CD4-positive, alpha-beta T cell (primary cell): ENCODE results near the gene ADGRL3. TPM values are rescaled to one million over a fixed set of nuclear protein-coding genes. Genes with fewer than 3 reads are reported as not detected.

Source experiments
- ATAC-seq: fragments of 200-7000 bp; cut with Tn5 transposase; one replicate; pipeline ENCODE4 v1.10.0; 2022; ENCODE audit warnings: mild to moderate bottlenecking; ENCODE audit not compliant: poor library complexity
- CTCF ChIA-PET: fragments of 350-600 bp; sonication (Branson Sonifier 250); formaldehyde crosslinking; loops from one replicate; lab custom pipeline; 2021; ENCODE audit warnings: antibody characterized with exemption, inconsistent platforms; lab: Charles Lee
- POLR2A ChIA-PET: fragments of 350-600 bp; sonication (Branson Sonifier 250); formaldehyde crosslinking; loops from one replicate; lab custom pipeline; 2021; ENCODE audit warnings: antibody characterized with exemption, inconsistent platforms; lab: Charles Lee
- DNase-seq, 14 experiments: peaks; one replicate each; pipeline ENCODE4 v3.0.0-alpha.2; 2013 to 2020; ENCODE audit warnings: mixed read lengths in 2 of 14
- H3K27ac ChIP-seq, 2 donors: one replicate each; pipeline versions ENCODE4 v1.5.1 to v1.7.0; 2013; ENCODE audit warnings: low read length in 2 of 2, low read depth in 1 of 2, mild to moderate bottlenecking in 1 of 2
- H3K27me3 ChIP-seq, 2 experiments: 1 replicate in 1 of 2; 2 replicates in 1 of 2; pipeline versions ENCODE4 v1.6.1 to v1.7.0; 2013; ENCODE audit warnings: low read length in 2 of 2, control low read depth in 1 of 2, mild to moderate bottlenecking in 1 of 2, moderate library complexity in 1 of 2; ENCODE audit not compliant: insufficient read depth in 2 of 2, control insufficient read depth in 1 of 2
- H3K36me3 ChIP-seq: one replicate; pipeline ENCODE4 v1.6.1; 2013; ENCODE audit warnings: low read length, control low read depth; ENCODE audit not compliant: insufficient read depth
- H3K4me1 ChIP-seq: one replicate; pipeline ENCODE4 v1.6.1; 2013; ENCODE audit warnings: low read length, control low read depth; ENCODE audit not compliant: insufficient read depth
- H3K4me3 ChIP-seq: one replicate; pipeline ENCODE4 v1.5.1; 2013; ENCODE audit warnings: mild to moderate bottlenecking, low read length, moderate library complexity
- H3K9me3 ChIP-seq, 2 experiments: 1 replicate in 1 of 2; 2 replicates in 1 of 2; pipeline versions ENCODE4 v1.6.1 to v1.7.0; 2013; ENCODE audit warnings: low read length in 2 of 2, mild to moderate bottlenecking in 2 of 2, control low read depth in 1 of 2, moderate library complexity in 1 of 2; ENCODE audit not compliant: control insufficient read depth in 1 of 2, insufficient read depth in 1 of 2
- H3K27ac Mint-ChIP-seq: one replicate; pipeline ENCODE4 v1.8.0; 2020; ENCODE audit warnings: mixed read lengths
- H3K27me3 Mint-ChIP-seq: one replicate; pipeline ENCODE4 v1.8.0; 2021; ENCODE audit warnings: mixed read lengths
- H3K36me3 Mint-ChIP-seq: one replicate; pipeline ENCODE4 v1.8.0; 2021; ENCODE audit warnings: low read depth, mixed read lengths
- H3K4me1 Mint-ChIP-seq: one replicate; pipeline ENCODE4 v1.8.0; 2021; ENCODE audit warnings: low read depth, mixed read lengths
- H3K4me3 Mint-ChIP-seq: one replicate; pipeline ENCODE4 v1.8.0; 2020; ENCODE audit warnings: mild to moderate bottlenecking, mixed read lengths
- H3K9me3 Mint-ChIP-seq: one replicate; pipeline ENCODE4 v1.8.0; 2020; ENCODE audit warnings: mixed read lengths
- intact Hi-C, 2 experiments: fragments of 100-400 bp; cut with DNase I in 1 of 2; cut with micrococcal nuclease in 1 of 2; formaldehyde crosslinking; loops; one replicate each; pipeline versions ENCODE4 v1.15.1 to v1.9.0; 2023 to 2025; cut with DNase I, micrococcal nuclease
- total RNA-seq, 174 experiments: library from RNA in 2 of 174; stranded (reverse) in 2 of 174; gene quantifications; one replicate each; pipeline ENCODE4 v1.2.3 and lab custom pipeline; 2021 to 2026
- TF ChIP-seq, protein P1 (sequence below): fragments of 200-600 bp; IDR thresholded peaks from one replicate; pipeline ENCODE4 v1.8.0; 2022; ENCODE audit warnings: antibody characterized with exemption, mild to moderate bottlenecking

Gene ADGRL3
- total RNA-seq, 2 experiments from 2014 or later, result not detected

DNA sequence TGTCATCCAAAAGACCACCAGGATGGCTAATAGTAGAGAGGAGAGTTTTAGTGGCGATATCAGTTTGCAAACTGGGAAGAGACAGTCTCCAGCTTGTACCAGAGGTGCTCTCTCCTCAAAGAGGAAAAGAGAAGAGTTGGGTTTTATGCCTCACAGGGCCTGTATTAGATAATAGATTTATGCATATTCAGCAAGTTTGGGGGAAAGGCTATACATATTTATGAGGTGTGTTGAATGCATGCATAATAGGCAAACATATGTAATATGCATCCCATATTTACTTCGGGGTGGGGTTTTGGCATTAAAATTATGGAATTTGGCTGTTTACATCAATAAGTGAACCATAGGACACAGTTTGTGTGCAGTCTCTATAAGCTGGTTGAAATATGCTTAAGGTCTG lies 22.8 kb upstream of the ADGRL3 start:
- intact Hi-C loops, result no loop called here
- TF ChIP-seq, protein P1, sequence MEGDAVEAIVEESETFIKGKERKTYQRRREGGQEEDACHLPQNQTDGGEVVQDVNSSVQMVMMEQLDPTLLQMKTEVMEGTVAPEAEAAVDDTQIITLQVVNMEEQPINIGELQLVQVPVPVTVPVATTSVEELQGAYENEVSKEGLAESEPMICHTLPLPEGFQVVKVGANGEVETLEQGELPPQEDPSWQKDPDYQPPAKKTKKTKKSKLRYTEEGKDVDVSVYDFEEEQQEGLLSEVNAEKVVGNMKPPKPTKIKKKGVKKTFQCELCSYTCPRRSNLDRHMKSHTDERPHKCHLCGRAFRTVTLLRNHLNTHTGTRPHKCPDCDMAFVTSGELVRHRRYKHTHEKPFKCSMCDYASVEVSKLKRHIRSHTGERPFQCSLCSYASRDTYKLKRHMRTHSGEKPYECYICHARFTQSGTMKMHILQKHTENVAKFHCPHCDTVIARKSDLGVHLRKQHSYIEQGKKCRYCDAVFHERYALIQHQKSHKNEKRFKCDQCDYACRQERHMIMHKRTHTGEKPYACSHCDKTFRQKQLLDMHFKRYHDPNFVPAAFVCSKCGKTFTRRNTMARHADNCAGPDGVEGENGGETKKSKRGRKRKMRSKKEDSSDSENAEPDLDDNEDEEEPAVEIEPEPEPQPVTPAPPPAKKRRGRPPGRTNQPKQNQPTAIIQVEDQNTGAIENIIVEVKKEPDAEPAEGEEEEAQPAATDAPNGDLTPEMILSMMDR, result no peak
- no peak overlapping the region for H3K4me3 ChIP-seq
- CTCF ChIA-PET, result interaction anchor here (1.2 kb wide), 1 partner anchor 9 kb away, joined by 3 read pairs; no protein-coding TSS in a partner anchor
- DNase-seq (no peak), ATAC-seq (no peak)
- no peaks in the 10 kb centered on the region for H3K4me1 ChIP-seq
- Mint-ChIP-seq H3K9me3 (peaks cover 11% of the 10 kb centered on the region), H3K27me3 (no peaks in the 10 kb centered on the region), H3K36me3 (no peaks in the 10 kb centered on the region), H3K4me1 (no peaks in the 10 kb centered on the region), H3K27ac (no peak overlapping the region), H3K4me3 (no peak overlapping the region)
- POLR2A ChIA-PET, result no interaction called here
- H3K36me3 ChIP-seq, result no peaks in the 10 kb centered on the region
- H3K9me3 ChIP-seq, result no peaks in the 10 kb centered on the region
- no peaks in the 10 kb centered on the region for H3K27me3 ChIP-seq
- no peak overlapping the region for H3K27ac ChIP-seq

DNA sequence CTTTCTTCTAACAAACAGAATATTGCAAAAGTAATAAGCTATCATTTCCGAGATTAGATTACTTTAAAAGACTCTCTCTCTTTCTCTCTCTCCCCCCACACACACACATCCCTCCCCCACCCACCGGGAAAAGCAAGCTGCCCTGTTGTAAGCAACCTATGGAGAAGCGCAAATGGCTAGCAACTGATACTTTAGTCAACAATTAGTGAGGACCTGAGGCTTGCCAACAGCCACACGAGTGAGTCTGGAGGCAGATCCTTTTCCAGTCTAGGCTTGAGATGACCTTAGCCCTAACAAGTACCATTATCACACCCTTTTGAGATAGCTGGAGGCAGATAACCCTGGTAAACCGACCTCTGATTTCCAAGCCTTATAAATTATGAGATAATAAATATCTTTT lies 19.7 kb upstream of the ADGRL3 start:
- POLR2A ChIA-PET, result no interaction called here
- CTCF ChIA-PET, result no interaction called here
- no peaks in the 10 kb centered on the region for H3K36me3 ChIP-seq
- Mint-ChIP-seq H3K9me3 (peaks cover 19% of the 10 kb centered on the region), H3K27me3 (no peaks in the 10 kb centered on the region), H3K36me3 (no peaks in the 10 kb centered on the region), H3K27ac (no peak overlapping the region), H3K4me1 (no peaks in the 10 kb centered on the region), H3K4me3 (no peak overlapping the region)
- no peaks in the 10 kb centered on the region for H3K4me1 ChIP-seq
- peaks cover 0 to 4% of the 10 kb centered on the region in 2 experiments for H3K9me3 ChIP-seq
- TF ChIP-seq, protein P1, result no peak
- DNase-seq, result no peak
- intact Hi-C loops, result no loop called here
- H3K27ac ChIP-seq, result no peak overlapping the region
- H3K27me3 ChIP-seq, result no peaks in the 10 kb centered on the region
- H3K4me3 ChIP-seq, result no peak overlapping the region
- no peak for ATAC-seq

DNA sequence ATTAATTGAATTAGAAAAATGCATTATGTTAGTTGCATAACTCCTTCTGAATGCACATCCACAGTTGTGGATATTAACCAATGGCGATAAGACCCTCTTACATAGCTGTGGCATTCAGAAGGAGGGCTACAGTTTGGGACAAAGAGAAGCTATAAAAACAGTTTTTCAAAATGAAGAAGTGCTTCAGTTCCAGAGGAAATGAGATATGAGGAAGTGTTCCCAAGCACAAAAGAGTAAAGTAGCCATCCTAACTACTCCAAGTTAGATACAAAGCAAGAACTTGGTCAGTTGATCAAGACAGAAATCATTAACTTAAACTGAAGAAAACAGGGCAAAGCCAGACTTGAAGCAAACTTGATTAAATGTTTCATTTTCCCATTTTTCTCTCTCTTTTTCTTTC lies 17.2 kb upstream of the ADGRL3 start:
- Histone ChIP-seq H3K36me3 (no peaks in the 10 kb centered on the region), H3K27ac (no peak overlapping the region), H3K27me3 (no peaks in the 10 kb centered on the region), H3K9me3 (peaks cover 0 to 4% of the 10 kb centered on the region in 2 experiments), H3K4me3 (no peak overlapping the region), H3K4me1 (no peaks in the 10 kb centered on the region)
- H3K27me3 Mint-ChIP-seq, result no peaks in the 10 kb centered on the region
- intact Hi-C loops, result no loop called here
- ATAC-seq (no peak), DNase-seq (no peak)
- POLR2A ChIA-PET, result no interaction called here
- no peaks in the 10 kb centered on the region for H3K36me3 Mint-ChIP-seq
- CTCF ChIA-PET, result no interaction called here
- peaks cover 19% of the 10 kb centered on the region for H3K9me3 Mint-ChIP-seq
- H3K4me1 Mint-ChIP-seq, result no peaks in the 10 kb centered on the region
- no peak overlapping the region for H3K27ac Mint-ChIP-seq
- TF ChIP-seq, protein P1, result no peak
- H3K4me3 Mint-ChIP-seq, result no peak overlapping the region
